Measurements from ENCODE around the gene CETN2. TPM values are rescaled to one million over a fixed set of nuclear protein-coding genes. Genes with fewer than 3 reads are reported as not detected.

CETN2 gene
- total RNA-seq (2022; extraction: Qiagen RNA extraction) = 71.8 to 88.7 TPM (median 72.6 TPM) in 5 replicates

GRCh38 chrX:152830312-152831305 is at the start of gene CETN2, which contains the start of gene NSDHL:
Gene CETN2, minus strand, starts transcription at chrX:152830757. Its CDS starts 47 bp downstream, at chrX:152830710.
Gene NSDHL, plus strand, starts transcription at chrX:152831063. Its CDS starts 15,262 bp downstream, at chrX:152846325.

Other genes starting within 250 kb of the CETN2 start
- 0.17 to 0.23 TPM (median 0.21 TPM) in 5 replicates for gene GABRQ, start 192.9 kb downstream of the CETN2 start, total RNA-seq (2022; extraction: Qiagen RNA extraction)
- 2.5 to 4.4 TPM (median 3.3 TPM) in 5 replicates for gene MAGEA3, start 132.0 kb downstream of the CETN2 start, total RNA-seq (2022; extraction: Qiagen RNA extraction)
- gene CSAG2, start 121.5 kb downstream of the CETN2 start, total RNA-seq (2022; extraction: Qiagen RNA extraction) = not detected in 5 replicates
- not detected in 5 replicates for gene MAGEA2B, start 116.1 kb downstream of the CETN2 start, total RNA-seq (2022; extraction: Qiagen RNA extraction)
- 0.32 to 0.54 TPM (median 0.46 TPM) in 5 replicates for gene CSAG1, start 97.0 kb downstream of the CETN2 start, total RNA-seq (2022; extraction: Qiagen RNA extraction)
- gene MAGEA12, start 97.0 kb downstream of the CETN2 start, total RNA-seq (2022; extraction: Qiagen RNA extraction) = 0.08 to 0.18 TPM (median 0.17 TPM) in 5 replicates
- 0.08 to 0.13 TPM (median 0.11 TPM) in 4 of 5 replicates, not detected in the other for gene MAGEA2, start 76.9 kb downstream of the CETN2 start, total RNA-seq (2022; extraction: Qiagen RNA extraction)
- not detected in 5 replicates for gene CSAG3, start 71.5 kb downstream of the CETN2 start, total RNA-seq (2022; extraction: Qiagen RNA extraction)
- 10.5 to 13.7 TPM (median 12.9 TPM) in 5 replicates for gene MAGEA6, start 61.1 kb downstream of the CETN2 start, total RNA-seq (2022; extraction: Qiagen RNA extraction)
- gene NSDHL, start 306 bp upstream of the CETN2 start, total RNA-seq (2022; extraction: Qiagen RNA extraction) = 39.7 to 42.5 TPM (median 40.6 TPM) in 5 replicates
- gene ZNF185, start 67.3 kb upstream of the CETN2 start, total RNA-seq (2022; extraction: Qiagen RNA extraction) = 6.1 to 7.6 TPM (median 6.9 TPM) in 5 replicates
- not detected in 5 replicates for gene PNMA5, start 163.4 kb upstream of the CETN2 start, total RNA-seq (2022; extraction: Qiagen RNA extraction)
- gene PNMA3, start 225.7 kb upstream of the CETN2 start, total RNA-seq (2022; extraction: Qiagen RNA extraction) = 0.15 to 0.23 TPM (median 0.19 TPM) in 5 replicates
- gene PNMA6A, start 241.7 kb upstream of the CETN2 start, total RNA-seq (2022; extraction: Qiagen RNA extraction) = 3.6 to 5.8 TPM (median 5.1 TPM) in 5 replicates

All from A549 treated with CORT108297 at 1 μM for 4 hours (cell line).